ENCODE measurements around the gene B3GAT1.
"Not testable (repeated sequence)": the region's sequence is repeated elsewhere in the genome, so short reads cannot be mapped to it uniquely, and the experiment has no call there.

B3GAT1 gene

DNA sequence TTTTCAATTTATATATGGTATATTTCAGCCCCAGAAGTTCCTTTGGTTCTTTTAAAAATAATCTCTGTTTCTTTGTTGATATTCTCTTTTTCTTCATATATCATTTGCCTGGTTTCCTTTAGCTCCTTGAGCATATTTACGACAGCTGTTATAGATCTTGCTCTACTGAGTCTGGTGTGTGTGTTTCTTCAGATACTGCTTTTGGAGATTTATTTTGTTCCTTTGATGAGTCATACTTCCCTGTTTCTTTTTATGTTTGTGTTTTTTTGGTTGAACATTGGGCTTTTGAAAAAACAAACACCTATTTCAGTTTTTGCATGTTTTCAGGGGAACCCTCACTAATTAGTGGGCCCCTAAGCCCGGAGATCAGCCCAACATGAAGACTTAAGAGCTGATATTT lies 56.9 kb downstream of the B3GAT1 start:
- DNase-seq (ENCODE audit: low read depth): no peak

DNA sequence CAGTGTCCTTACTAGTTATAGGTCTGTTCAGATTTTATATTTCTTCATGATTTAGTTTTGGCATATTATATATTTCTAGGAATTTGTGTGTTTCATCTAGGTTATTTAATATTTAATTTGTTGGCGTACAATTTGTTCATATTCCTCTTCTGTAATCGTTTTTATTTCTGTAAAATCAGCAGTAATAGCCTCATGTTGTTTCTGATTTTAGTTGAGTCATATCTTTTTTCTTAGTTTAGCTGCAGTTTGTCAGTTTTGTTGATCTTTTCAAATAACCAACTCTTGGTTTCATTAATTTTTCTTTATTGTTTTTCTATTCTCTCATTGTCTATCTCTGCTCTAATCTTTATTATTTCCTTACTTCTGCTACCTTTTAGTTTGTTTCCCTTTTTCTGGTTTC lies 59.9 kb downstream of the B3GAT1 start:
- DNase-seq (ENCODE audit: low read depth): no peak

DNA sequence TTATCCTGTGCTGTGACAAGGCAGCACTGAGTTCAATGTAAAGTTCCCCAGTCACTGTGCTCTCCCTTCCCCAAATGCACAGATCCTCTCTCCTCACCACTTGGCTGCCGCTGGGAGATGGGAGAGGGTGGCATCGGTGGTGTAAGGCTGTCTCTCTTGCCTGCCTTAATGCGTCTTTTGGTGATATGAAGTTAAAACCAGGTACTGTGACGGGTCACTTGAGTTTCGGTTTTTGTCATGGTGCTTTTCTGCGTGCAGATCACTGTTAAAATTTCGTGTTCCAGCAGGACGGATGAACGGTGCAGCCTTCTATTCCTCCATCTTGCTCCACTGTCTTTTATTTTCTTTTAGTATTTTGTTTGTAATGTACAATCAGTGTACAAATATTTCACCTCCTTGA lies 61.7 kb downstream of the B3GAT1 start:
- no peak for DNase-seq (ENCODE audit: low read depth)

DNA sequence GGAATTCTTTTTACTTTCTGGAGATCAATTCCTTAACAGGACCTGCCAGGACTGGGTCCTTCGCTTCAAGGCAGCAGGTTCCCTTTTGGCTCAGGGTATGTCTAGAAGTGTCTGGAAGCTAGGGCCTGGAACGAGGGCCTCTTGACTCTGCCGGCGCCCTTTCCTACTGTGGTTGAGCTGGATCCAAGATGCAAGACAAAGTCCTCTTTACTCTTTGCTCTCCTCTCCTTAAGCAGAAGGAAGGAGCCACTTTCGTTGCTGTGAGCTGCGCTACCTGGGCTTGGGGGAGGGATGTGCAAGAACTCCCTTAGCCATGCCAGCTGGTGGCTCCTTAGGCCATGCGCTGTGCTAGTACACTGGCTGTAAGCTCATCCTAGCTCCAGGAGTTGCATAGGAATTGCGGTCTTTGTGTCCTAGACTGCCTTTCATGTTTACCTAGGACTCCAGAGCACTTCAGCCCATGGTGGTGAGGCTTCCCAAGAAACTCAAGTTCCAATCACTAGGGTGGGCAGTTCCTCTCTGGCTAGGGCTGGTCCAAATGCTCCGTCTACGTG lies 62.2 kb downstream of the B3GAT1 start:
- DNase-seq (ENCODE audit: low read depth): no peak

DNA sequence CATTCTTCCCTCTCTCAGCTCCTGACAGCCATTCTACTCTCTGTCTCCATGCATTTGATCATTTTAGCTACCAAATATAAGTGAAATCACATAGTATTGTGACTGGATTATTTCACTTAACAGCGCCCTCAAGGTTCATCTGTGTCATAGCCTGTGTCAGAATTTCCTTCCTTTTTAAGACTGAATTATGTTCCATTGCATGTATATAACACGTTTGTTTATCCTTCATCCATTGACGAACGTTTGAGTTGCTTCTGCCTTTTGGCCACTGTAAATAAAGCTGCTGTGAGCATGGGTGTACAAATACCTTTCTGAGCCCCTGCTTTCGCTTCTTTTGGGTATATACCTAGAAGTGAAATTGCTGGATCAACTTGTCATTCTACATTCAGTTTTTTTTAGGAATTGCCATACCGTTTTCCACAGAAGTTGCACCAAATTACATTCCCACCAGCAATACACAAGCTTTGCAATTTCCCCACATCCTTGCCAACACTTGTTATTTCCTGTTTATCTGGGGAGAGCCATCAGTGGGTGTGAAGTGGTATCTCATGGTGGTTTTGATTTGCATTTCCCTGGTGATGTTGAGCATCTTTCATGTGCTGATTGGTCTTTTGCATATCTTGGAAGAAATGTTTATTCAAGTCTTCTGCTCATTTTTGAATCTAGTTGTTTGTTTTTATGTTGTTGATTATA lies 62.8 kb downstream of the B3GAT1 start:
- DNase-seq (ENCODE audit: low read depth): no peak

DNA sequence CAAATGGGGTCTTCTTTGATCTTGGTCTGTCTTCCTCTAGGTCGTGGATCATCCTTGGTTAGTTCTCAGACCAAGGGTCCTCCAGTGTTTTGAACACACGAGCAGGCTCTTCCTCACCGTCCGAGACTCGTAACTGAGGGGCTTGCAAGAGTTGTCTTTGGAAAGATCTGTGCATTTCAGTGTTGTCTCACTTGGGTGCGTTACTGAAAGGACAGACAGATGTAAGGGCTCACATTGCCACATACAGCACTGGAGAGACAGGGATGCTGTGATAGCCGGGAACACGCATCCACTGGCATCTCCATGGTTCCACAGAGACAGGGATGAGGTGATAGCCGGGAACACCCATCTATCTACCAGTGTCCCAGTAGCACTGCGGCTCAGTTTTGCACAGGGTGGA lies 64.6 kb downstream of the B3GAT1 start:
- no peak for DNase-seq (ENCODE audit: low read depth)

DNA sequence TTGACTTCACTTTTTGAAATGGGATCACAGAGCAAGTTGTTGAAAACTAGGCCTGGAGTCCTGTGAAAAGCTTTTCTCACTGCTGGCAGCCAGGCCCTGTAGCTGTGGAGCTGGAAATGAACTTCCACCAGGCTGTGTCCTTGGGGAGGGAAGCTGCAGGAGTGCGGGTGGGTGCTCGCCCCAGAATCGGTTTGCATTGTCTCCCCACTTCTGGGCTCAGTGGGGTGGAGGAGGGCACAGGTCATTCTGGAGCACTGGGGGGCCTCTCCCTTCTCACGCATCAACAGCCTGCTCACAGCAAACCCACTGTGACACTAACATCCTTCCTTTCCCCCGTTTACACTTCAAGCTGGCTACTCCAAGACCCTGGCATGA lies 65.1 kb downstream of the B3GAT1 start:
- no peak for DNase-seq (ENCODE audit: low read depth)

DNA sequence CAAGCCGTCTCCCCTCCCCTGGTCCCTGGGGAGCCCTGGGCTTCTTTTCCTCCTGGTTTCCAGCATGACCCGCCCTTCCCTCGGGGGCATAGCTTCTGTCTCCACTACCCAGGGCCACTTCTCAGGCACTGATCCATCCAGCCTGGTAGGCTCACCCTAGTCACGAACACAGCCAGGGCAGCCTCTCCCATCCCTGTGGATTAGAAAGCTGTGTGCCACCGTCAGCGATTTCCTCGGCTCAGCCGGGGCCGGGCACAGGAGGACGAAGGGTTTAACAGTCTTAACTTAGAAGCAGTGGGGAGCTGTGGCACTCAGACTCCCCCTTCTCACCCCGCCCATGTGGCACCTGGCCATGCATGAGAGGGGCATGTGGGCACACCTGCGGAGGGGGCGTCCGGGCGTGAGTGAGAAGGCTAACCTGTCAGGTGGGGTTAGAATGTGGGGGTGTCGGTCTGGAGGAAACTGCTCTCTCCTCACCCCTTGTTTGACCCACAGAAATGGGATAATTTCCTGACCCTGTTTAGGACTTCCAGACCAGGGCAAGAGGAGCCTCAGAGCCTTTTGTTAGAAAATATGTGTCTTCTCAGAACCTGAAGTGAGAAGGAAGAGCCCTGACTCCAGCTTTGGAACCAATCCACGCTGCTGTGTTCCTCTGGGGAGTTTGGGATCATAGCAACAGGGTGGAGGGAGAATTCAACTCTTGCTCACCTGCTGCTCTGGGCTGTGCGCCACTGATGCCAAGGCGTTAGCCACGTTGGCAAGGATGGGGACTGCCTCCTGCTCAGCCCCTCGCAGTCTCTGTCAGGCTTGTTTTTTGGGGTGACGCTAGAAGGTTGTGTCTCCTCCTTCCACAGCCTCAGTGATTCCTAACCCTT lies 65.7 kb downstream of the B3GAT1 start:
- DNase-seq (ENCODE audit: low read depth): no peak

DNA sequence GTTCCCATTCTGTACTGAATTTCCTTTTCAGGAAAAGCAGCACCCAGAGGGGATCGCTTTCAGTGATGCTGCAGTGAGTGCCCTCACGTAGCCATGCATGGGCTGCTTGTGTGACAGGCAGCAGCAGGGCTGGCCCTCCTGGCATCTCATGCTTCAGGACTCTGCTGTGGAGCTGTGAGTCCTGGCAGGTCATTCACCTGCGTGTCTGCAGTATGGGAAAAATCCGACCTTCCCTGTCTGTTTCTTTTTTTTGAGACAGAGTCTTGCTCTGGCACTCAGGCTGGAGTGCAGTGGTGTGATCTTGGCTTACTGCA lies 66.8 kb downstream of the B3GAT1 start:
- no peak for DNase-seq (ENCODE audit: low read depth)

DNA sequence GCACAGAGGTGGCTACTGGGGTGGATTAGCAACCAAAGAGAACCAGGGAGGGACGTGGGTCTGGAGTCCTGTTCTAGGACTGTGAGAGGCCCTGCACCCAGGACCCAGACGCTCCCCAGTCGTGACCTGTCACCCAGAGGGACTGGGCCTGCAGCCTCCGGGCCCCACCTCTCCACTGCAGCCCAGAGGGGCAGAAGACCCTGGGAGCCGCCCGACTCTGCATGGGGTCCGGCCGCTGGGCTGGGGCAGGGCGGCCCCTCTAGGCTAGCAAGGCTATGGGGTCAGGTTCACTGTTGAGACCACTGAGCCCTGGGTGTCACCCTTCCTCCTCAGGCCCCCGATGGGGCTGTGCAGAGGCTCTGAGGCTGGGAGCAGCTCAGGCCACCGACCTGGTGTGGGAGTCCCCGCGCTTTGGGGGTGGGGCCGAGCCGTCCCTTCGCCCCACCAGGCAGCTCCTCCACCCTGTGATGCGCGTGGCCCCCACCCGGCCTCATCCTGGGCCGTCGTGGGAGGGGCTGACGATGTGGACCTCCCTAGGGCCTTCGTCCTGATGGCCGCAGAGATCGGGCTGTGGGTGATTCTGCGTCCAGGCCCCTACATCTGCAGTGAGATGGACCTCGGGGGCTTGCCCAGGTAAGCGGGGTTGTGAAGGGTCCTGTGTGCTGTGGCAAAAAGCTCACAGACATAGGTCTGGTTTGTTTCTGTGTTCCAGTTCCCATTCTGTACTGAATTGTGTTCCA lies 67.4 kb downstream of the B3GAT1 start:
- not testable (repeated sequence) for DNase-seq (ENCODE audit: low read depth)

DNA sequence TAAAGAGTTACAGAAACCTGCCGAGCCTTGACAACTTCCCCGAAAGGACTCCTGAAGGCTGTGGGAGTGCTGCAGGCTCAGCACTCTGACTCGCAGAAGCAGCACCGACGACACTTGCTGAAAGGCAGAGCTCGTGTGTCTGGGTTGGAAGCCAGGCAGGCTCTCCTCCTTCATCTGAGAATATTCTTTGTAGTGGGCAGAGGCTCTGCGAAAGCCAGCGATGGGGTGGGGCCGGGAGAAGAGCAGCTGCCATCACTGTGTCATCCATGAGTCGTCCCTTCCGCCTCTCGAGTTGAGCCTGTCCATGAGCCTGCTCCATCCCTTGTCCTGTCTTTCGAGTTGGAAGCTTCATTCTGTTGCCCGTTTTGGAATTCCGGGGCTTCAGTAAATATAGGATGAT lies 68.4 kb downstream of the B3GAT1 start:
- DNase-seq (ENCODE audit: low read depth): no peak

DNA sequence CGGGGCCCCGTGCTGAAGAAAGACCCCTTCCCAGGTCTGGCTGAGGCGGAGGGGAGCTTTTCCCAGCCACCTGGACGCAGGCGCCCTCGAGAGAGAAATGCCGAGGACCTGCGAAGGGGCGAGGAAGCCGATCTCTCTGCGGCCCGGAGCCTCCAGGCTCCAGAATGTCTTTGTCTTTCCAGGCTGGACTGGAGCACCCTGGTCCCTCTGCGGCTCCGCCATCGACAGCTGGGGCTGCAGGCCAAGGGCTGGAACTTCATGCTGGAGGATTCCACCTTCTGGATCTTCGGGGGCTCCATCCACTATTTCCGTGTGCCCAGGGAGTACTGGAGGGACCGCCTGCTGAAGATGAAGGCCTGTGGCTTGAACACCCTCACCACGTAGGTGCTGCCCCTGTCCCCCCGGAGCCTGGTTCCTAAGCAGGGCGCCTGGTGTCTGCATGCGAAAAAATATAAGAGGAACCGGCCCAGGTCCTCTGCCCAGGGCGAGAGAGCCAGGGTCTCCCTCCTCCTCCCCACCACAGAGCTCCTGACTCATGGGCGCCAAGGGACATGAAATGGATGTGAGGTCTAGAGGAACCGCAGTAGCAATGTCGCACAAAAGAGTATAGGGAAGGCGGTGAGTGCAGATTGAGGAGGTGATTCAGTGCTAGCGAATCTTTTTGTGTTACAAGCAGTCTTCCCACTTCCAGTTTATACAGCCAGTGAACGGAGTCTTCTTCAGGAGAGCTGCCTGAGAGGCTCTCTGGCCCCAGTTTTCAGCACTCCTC lies 69.3 kb downstream of the B3GAT1 start:
- DNase-seq (ENCODE audit: low read depth): no peak

DNA sequence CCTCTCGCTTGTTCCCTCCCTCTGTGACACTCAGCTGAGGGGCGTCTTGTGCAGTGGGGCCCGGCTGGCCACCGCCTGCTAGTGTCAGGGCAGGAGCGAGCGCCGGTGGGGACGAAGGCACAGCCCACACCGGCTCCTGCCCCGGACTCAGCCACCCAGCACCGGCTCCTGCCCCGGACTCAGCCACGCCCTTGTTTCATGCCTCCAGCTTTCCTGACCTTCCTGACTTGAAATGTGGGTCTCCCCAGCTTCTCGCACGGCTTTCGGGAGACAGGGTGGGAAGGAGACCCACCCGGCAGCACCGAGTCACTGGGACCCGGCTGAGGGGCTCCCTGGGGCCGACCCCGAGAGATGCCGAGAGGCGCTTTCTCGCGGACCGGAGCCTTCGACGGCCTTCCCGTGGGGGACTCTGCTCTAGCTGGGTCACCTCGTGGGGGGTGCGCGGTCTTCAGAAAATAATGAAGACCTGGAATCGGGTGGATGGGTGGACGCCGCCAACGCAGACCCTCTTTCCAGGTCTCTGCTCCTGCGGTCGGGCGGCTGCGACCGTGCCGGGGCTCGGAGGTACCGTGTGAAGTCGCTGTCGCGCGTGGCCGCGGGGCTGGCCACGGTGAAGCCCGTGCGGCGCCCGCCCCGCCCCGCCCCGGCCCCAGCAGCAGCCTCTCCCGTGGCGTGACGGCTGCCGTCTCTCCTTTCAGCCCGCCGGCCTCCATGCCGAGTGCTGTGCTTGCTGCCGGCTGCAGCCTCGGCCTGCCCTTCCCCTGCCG lies 70.1 kb downstream of the B3GAT1 start:
- DNase-seq (ENCODE audit: low read depth): no peak

DNA sequence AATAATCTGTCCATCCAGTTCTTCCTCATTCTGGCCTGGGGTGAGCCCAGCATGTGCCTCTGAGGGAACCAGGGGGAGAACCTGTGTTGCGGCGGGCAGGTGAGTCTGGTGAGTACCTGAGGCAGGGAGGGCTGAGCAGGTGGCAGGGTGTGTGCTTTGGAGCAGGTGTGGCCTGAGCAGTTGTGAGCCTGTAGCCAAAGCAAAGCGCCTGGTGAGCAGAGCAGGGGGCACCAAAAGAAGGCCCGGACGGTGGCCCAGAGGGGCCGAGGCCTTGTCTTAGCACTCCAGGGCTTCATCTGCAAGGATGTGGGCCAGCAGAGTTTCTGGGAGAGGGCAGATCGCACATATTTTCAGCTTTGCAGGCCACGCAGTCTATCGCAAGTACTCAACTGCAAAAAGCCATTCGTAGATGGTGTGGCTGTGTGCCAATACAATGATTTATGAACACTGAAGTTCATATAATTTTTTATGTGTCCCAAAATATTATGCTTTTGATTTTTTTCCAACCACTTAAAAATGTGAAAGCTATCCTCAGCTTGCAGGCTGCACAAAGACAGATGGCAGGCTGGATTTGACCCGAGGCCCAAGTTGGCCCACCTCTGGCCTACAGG lies 71.6 kb downstream of the B3GAT1 start:
- DNase-seq (ENCODE audit: low read depth): no peak

DNA sequence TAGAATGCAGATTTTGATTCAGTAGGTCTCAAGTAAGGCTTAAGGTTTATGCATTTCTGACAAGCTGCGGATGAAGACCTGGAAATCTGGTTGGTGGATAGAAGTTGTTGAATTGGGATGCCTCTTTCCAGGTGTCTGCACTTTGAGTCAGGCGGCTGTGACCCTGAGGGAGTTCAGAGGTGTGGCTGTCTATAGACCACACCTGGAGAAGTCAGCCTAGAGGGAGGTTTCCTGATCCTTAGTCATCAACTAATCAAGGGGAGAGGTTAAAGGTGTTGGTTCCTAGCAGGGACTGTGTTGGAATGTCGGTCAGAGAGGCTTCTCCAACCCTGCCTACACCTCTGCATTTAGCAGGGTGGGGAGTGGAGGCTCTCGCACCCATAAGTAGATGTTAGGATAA lies 72.3 kb downstream of the B3GAT1 start:
- DNase-seq (ENCODE audit: low read depth): no peak

DNA sequence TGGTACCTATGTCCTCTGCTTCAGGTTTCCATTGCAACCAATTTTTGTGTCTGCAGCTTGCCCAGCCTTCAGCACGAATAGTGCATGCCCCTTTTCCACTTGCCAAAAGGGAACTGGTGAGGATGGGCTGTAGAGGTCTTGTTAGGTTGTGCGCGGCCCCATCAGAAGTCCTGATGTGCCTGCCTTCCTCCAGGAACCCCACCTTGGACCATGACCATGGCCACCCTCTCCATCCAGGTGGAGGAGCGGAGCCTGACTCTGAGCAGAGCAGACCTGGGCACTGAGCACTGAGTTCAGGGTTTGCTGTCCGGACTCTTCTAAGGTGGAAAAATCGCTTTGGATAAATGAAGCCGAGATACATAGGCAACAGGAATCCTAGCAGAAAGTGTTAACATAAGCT lies 73.4 kb downstream of the B3GAT1 start:
- DNase-seq (ENCODE audit: low read depth): no peak

DNA sequence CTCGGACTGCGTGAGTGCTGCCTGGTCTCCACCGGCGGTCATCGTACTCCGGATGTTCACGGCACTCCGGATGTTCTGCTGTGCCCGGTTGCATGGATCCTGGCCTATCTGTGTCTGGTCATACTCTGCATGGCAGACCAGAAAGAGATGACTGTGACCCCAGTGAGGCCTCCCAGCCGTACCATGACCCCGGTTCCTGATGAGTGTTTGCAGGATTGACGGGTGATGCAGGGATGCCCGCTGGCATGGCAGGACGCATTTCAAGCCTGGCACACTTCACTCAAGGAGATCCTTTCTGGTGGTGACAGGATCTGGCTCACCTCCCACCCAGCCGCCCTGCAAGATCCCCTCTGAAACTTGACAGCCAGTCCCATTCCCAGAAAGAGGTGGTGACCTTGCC lies 74.0 kb downstream of the B3GAT1 start:
- no peak for DNase-seq (ENCODE audit: low read depth)

DNA sequence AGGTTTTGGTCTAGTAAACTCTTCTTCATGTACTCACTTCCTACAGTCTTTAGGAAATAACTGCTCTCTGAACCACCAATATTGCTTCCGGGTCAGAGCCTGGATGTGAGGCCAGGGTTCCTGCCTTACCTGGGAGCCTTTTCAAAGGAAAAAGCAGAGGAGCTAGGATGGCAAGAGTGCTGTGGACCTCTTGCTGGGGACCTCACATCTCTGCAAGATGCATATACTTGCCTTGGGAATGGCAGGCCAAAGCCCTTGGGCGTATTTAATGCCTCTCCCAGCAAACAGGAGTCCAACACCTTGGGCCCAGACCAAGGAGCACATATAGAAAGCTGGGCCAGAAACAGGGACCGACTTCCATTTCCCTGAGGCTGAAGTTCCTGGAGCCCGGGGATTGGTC lies 75.0 kb downstream of the B3GAT1 start:
- DNase-seq (ENCODE audit: low read depth): no peak

DNA sequence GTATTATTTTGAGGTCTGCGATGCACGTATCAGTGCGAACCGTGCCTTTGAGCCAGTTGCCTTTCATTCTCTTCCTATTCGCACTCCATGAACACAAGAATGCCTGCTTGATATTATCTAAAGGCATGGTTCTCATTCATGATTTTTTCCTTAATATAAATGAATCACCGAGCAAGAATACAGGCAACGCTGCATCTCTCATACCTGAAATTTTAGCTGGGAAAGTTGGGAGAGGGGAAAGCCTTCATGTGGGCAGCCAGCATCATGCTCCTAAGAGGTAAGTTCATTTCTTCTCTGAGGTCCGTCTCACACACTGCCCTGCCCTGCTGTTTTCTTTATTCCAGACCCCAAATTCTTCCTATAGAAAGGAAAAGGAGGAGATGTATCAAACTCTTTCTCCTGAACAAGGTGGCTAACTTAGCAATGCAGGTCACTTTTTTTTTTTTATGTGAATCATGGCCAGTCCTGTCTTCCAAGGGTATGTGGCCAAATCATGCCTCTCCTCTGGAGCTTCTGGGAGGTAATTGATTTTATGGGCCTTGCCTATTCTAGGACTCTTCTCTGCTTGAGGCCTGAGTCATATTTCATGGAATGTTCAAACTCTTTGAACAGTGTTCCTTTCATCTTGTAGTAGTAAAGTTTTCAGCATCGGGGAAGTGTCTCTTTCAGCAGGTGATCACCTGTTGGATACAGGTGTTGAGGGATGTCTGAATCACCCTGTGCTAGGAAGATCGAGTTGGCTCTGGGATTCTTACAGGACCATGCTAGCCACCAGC lies 77.1 kb downstream of the B3GAT1 start:
- DNase-seq (ENCODE audit: low read depth): no peak

DNA sequence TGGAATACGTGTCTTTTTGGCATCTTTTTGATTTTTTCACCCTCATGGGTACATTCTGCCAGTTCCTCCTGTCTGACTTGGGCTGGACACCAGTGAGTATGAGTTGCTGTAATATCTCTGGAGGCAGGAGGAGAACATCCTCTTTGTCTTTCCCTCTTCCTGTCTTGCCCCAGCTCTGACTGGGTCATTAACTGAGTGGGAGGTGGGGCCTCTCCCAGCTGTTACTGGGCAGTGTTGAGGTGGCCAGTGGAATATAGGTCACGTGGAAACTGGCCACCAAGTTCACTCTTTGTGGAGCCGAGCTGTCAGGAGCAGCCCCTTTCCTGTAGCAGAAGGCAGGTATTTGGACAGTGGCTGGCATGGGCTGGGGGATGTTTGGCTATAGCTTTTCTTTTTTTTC lies 78.1 kb downstream of the B3GAT1 start:
- DNase-seq (ENCODE audit: low read depth): no peak

Data from fibroblast of gingiva (primary cell).